ENCODE data around the gene CMKLR1.
A peak's percentile ranks its signal among the peaks of the same experiment; 100 is the strongest.

CMKLR1 gene

GRCh38 chr12:108361606-108362005 lies 22.5 kb upstream of the CMKLR1 start:
- DNase-seq: no peak

GRCh38 chr12:108360487-108360886 lies 21.4 kb upstream of the CMKLR1 start:
- DNase-seq: peak; percentile 64

DNA sequence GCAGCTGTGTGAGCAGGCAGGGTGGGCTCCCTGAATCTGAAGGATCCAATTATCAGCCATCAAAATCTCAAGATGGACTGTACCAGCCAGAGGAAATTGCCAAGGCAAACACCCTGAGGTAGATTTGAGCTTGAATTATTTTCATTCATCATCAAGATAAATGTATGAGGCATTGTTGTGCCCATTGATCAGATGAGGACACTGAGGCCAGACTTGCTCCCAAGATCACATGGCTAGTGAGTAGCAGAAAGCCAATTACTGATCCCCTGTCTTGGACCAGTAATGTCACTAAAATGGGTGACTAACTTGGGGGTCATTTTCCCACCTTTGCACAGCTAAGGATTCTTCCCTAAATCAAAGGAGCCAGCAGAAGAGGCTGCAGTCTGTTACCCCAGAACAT lies 20.9 kb upstream of the CMKLR1 start:
- no peak for DNase-seq

DNA sequence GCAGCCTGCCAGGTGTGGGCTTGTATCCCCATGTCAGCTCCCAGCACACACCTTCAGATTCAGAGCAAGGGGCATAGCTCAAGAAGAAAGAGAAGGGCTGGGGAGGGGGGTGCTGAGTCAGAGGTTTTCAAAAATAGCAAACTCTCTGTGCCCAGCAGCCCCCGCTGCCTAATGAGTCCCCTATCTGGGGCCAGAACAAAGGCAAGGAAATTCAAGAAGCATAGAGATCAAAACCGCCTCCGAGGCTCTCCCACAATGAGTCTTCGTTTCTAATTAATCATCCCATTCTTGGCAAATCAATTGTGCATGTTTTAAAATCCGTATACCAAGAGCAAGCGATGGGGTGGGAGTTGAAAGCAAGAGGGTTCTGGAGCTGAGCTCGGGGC lies 19.5 kb upstream of the CMKLR1 start:
- DNase-seq: no peak

GRCh38 chr12:108357834-108358579 lies 18.9 kb upstream of the CMKLR1 start:
- no peak for DNase-seq

- no peak for DNase-seq
These were observed 18.0 kb upstream of the CMKLR1 start for GRCh38 chr12:108356835-108357806.

GRCh38 chr12:108355069-108355468 lies 16.0 kb upstream of the CMKLR1 start:
- DNase-seq: no peak

- DNase-seq: no peak
These were observed 13.5 kb upstream of the CMKLR1 start for GRCh38 chr12:108352591-108352990.

GRCh38 chr12:108350511-108350910 lies 11.4 kb upstream of the CMKLR1 start:
- DNase-seq: no peak

- DNase-seq: no peak
These were observed 10.2 kb upstream of the CMKLR1 start for GRCh38 chr12:108349278-108349688.

GRCh38 chr12:108348842-108349241 lies 9.7 kb upstream of the CMKLR1 start:
- DNase-seq: no peak

DNA sequence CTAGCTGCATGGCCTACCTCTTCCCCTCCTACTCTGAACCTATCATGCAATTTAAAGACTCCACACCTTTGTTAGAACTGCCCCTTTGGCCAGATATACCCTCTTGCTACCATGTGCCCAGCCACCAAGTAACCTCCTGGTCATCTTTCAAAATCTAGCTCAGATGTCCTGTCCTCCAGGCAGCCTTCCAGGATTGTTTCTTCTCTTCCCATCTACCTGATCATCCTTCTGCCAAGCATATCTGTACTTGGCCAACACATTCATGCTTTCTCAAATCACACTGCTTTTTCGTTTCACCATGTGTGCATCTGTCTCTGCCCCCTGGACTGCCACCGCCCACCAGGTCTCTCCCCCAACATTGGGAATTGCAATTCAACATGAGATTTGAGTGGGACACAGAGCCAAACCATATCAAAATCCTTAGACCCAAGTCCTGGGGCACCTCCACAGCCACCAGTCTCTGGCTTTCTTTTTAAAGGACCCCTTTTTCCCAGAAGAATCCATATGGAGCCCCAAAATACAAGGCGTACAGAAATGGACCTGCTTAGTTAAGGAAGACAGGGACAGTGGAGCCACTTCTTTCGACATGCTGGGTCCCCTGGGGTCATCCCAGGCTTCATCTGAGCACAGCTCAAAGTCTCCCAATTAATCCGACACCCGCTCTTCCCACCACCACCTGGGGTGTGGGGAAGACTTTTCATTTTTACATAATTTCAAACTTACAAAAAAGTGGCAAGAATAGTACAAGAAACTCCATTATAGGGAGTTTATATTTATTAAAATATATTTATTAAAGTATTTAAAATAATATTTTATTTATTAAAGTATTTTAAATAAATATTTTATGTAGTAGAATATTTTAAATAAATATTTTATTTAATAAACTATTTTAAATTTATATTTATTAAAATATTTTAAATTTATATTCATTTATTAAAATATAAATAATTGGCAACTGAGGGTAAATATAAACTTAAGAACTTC lies 7.9 kb upstream of the CMKLR1 start:
- DNase-seq: no peak

DNA sequence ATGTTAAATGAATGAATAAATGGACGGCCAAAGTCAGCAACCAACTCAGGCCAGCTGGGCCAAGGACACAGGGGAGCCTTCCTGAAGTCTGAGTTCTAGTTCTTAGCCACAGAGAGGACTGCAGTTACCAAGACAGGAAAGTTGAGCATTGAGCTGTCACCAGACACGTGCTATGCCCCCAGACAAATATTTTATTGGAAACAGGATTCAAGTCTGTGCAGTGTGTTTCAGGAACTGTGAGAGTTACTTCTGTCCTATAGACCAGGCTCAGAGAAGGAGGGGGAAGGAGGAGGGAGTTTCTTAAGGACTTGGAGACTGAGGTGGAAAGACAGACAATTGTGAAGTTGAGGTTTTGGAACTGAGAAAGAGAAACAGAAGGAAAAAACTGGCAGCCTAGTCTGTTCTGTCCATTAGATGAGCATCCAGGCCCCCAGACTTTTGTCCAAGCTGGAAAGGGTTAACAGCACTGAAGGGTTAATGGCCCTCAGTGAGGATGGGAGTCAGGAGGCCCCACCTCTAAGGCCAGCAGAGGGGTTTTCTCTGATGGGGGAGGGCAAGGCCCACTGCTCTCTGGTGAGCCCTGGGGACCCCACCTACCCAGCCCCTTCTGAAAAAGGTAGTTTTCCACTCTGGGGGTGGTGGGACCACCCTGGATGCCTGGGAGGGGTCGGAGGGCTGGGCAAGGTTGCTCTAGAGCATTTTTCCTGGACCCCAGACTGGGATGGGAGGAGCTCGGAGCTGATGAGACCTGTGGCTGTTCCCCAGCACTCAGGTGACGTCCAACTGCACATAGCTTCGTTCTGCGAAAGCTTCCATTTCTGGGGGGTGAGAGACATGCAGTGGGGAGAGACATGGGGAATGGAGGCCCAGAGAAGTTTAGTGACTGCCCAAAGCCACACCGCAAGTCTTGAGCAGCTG lies 6.9 kb upstream of the CMKLR1 start:
- no peak for DNase-seq

GRCh38 chr12:108342985-108343384 lies 3.9 kb upstream of the CMKLR1 start:
- no peak for DNase-seq

DNA sequence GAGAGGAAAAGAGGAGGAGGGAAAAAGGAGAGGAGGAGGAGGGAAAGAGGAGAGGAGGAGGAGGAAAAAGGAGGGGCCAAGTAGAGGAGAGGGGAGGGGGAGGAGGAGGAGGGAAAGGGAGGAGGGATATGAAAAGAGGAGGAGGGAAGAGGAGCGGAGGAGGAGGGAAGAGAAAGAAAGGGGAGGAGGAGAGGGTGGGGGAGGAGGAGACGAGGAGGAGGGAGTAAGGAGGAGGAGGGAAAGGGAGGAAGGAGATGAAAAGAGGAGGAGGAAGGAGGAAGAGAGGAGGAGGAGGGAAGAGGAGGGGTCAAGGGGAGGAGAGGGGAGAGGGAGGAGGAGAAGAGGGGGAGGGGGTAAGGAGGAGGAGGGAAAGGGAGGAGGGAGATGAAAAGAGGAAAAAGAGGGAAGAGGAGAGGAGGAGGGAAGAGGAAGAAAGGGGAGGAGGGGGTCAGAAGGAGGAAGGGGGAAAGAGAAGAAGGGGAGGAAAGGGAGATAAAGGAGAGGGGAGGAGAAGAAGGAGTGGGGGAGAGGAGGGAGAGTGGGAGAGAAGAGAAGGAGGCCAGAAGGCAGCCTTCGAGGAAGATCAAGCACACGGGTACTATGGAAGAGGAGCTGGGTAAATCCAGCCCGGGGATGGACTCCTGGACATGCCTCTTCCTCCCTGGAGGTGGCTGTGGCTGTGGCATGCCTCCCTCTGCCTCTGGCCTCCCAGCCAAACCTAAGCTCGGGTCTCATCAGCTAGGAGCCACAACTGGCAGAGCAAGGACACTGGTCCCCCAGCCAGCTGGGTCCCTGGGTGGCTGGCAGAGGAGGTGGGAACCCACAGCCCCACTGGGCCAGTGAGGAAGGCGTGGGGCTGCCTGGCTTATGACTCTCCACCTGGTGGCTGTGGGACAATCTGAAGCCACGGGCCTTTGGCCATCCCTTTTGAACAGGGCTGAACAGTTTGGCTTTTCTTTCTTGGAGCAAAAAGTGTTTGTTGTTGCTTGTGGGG lies 3.0 kb upstream of the CMKLR1 start:
- no peak for DNase-seq

GRCh38 chr12:108341356-108341755 lies 2.2 kb upstream of the CMKLR1 start:
- no peak for DNase-seq

- no peak for DNase-seq
These were observed 926 bp upstream of the CMKLR1 start for GRCh38 chr12:108340037-108340436.

DNA sequence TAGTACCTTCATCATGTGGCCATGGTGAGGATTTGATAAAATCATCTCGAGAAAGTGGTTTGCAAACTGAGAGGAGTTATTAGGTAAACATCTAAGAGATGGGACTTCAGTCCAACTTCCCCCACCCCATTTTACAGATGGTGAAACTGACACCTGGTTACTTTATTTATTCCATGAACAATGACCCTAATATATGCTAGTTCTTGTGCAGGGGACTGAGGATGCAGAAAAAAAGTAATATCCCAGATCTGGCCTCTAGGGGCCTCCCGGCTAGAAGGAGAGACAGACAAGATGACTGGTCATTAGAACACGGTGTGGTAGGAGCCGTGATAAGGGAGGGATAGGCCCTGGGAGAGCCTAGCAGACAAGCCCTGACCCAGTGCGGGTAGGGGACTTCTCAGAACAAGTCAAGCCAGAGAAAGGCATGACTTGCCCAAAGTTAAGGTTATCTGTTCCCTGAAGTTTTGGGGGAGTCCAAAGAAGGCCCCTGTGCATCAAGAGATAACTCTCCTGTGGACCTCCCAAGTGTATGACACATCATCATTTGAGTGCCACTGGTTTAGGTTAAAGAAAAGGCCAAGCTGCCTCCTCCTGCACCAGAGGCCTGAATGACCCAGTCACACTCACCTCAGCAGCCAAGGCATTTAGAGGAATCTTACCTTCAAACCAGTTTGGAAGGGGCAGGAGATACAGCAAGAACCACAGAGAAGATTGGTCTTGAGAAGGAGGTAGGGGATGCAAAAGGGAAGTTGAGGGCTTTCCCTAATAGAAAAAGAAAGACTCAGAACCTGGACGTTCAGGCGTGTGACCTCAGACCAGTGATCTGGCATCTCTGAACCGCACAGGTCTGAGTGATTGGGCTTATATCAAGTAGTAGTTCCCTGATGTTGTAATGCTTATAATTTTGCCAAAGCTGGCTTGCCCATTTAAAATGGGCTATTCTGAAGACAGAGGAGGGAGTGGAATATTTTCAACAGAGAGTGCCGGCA lies 1.6 kb downstream of the CMKLR1 start:
- peak; percentile 41 for DNase-seq

Data from NCI-H226 (cell line).